ENCODE results near the gene ATOH7.

DNA sequence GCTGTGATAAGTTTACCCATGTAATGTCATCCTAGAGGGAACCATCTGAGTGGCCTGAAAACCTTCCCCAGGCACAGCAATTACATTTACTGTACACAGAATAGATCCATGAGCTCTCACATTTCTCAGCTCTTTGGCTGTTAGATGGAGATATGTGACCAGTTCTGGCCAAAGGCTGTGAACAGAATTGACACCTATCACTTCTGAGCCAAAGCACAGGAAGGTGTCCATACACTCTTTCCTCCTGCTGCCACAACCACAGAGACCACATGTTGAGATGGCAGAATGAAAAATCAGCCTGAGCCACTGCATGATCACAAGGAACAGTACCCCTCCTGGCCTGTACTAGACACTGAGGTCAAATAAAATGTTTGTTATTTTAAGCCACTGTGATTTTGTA, 44.3 kb upstream of the ATOH7 start:
- no peak for TF ChIP-seq NFIC (IDR thresholded peaks at IDR 0.05; ENCODE audit: borderline replicate concordance)
- TF ChIP-seq, protein P1, sequence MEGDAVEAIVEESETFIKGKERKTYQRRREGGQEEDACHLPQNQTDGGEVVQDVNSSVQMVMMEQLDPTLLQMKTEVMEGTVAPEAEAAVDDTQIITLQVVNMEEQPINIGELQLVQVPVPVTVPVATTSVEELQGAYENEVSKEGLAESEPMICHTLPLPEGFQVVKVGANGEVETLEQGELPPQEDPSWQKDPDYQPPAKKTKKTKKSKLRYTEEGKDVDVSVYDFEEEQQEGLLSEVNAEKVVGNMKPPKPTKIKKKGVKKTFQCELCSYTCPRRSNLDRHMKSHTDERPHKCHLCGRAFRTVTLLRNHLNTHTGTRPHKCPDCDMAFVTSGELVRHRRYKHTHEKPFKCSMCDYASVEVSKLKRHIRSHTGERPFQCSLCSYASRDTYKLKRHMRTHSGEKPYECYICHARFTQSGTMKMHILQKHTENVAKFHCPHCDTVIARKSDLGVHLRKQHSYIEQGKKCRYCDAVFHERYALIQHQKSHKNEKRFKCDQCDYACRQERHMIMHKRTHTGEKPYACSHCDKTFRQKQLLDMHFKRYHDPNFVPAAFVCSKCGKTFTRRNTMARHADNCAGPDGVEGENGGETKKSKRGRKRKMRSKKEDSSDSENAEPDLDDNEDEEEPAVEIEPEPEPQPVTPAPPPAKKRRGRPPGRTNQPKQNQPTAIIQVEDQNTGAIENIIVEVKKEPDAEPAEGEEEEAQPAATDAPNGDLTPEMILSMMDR (IDR thresholded peaks at IDR 0.05): no peak
- TF ChIP-seq NRF1 (IDR thresholded peaks at IDR 0.05; ENCODE audit: low read depth, low read length): no peak
- TF ChIP-seq GABPA (IDR thresholded peaks at IDR 0.05; ENCODE audit: low read depth): no peak
- no peak for TF ChIP-seq SIN3A (IDR thresholded peaks at IDR 0.05; ENCODE audit: borderline replicate concordance, low read depth, low read length)
- TF ChIP-seq, protein P2, sequence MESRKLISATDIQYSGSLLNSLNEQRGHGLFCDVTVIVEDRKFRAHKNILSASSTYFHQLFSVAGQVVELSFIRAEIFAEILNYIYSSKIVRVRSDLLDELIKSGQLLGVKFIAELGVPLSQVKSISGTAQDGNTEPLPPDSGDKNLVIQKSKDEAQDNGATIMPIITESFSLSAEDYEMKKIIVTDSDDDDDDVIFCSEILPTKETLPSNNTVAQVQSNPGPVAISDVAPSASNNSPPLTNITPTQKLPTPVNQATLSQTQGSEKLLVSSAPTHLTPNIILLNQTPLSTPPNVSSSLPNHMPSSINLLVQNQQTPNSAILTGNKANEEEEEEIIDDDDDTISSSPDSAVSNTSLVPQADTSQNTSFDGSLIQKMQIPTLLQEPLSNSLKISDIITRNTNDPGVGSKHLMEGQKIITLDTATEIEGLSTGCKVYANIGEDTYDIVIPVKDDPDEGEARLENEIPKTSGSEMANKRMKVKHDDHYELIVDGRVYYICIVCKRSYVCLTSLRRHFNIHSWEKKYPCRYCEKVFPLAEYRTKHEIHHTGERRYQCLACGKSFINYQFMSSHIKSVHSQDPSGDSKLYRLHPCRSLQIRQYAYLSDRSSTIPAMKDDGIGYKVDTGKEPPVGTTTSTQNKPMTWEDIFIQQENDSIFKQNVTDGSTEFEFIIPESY (IDR thresholded peaks at IDR 0.05; ENCODE audit: borderline replicate concordance, low read depth): no peak
- no peak for TF ChIP-seq EZH2phosphoT487 (IDR thresholded peaks at IDR 0.05; ENCODE audit: borderline replicate concordance, low read depth)
- TF ChIP-seq, protein P3, sequence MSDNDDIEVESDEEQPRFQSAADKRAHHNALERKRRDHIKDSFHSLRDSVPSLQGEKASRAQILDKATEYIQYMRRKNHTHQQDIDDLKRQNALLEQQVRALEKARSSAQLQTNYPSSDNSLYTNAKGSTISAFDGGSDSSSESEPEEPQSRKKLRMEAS (IDR thresholded peaks at IDR 0.05; ENCODE audit: low read depth): no peak
- no peak for TF ChIP-seq RAD21 (IDR thresholded peaks at IDR 0.05; ENCODE audit: low read length)

Data from SK-N-SH (cell line).